Heart left ventricle (tissue), 13 donors: ENCODE data around the gene PPP1R14C.

Experiments
- POLR2A ChIP-seq, 2 donors: fragments of 450-650 bp; IDR thresholded peaks; one replicate each; pipeline ENCODE4 v1.6.1; 2017; ENCODE audit warnings: antibody characterized with exemption in 2 of 2, mild to moderate bottlenecking in 2 of 2, moderate library complexity in 2 of 2
- TF ChIP-seq, protein P1 (sequence below), 12 donors: fragments of 200-600 bp; sonication (generic) in 4 of 12; IDR thresholded peaks; one replicate each; pipeline versions ENCODE4 v1.5.0 to v1.8.0; 2018 to 2022; ENCODE audit warnings: antibody characterized with exemption in 12 of 12, mild to moderate bottlenecking in 5 of 12
- donor health status: ischemic (EF 13 %, LVEDD 7.1; RV severe dilation, severe dysfunction).
- donor health status: DM: no; HTN: yes; CAD: no.
- donor health status: DM: no; HTN: no; CAD: no.
- donor health status: ischemic (EF 25% LVEDD 6.9; RV normal size, moderate dysfunction).
- donor health status: ischemic (EF 25% LVEDD 5.7; RV mildly dilated, moderate dysfunction).
- donor health status: ischemic (EF 35%, LVEDD 5.7; RV mildly dilated, moderate dysfunction).
- donor health status: nonischemic (EF 11% LVEDD 7.7; RV severe dilation, severe dysfunction).
- donor health status: DM: yes; HTN: yes; CAD: no.
- donor health status: PGD.
- donor health status: ischemic (EF 29% LVEDD 5.4; RV normal size, mild dysfunction).
- donor health status: nonischemic (EF 23%, LVEDD 6.1; RV moderate dilation, normal function).

DNA sequence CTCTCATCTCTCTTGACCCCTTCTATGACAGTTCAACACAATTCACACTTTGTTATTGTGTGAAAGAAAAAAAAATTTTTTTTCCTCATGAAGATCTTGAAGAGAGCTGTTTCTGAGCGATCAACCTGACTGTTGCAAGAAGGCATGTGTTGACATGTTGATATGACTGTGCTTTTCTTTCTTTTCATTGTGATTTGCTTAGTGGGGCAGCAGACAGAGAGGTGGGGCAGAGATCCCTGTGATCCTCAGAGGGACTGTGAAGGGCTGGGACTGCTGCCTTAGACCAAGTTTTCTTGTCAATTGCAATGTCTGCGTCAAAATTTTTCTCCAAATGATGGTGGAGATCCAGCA is 155.2 kb downstream of the PPP1R14C start:
- TF ChIP-seq, protein P1, sequence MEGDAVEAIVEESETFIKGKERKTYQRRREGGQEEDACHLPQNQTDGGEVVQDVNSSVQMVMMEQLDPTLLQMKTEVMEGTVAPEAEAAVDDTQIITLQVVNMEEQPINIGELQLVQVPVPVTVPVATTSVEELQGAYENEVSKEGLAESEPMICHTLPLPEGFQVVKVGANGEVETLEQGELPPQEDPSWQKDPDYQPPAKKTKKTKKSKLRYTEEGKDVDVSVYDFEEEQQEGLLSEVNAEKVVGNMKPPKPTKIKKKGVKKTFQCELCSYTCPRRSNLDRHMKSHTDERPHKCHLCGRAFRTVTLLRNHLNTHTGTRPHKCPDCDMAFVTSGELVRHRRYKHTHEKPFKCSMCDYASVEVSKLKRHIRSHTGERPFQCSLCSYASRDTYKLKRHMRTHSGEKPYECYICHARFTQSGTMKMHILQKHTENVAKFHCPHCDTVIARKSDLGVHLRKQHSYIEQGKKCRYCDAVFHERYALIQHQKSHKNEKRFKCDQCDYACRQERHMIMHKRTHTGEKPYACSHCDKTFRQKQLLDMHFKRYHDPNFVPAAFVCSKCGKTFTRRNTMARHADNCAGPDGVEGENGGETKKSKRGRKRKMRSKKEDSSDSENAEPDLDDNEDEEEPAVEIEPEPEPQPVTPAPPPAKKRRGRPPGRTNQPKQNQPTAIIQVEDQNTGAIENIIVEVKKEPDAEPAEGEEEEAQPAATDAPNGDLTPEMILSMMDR (IDR thresholded peaks at IDR 0.05): no peak
- no peak for TF ChIP-seq POLR2A (IDR thresholded peaks at IDR 0.05)
